ENCODE measurements around the gene KIAA0753. TPM values are rescaled to one million over a fixed set of nuclear protein-coding genes. Genes with fewer than 3 reads are reported as not detected.

KIAA0753 gene
- total and polyA plus RNA-seq, 9 donors = 12.1 to 32.3 (median 19.2) TPM

DNA sequence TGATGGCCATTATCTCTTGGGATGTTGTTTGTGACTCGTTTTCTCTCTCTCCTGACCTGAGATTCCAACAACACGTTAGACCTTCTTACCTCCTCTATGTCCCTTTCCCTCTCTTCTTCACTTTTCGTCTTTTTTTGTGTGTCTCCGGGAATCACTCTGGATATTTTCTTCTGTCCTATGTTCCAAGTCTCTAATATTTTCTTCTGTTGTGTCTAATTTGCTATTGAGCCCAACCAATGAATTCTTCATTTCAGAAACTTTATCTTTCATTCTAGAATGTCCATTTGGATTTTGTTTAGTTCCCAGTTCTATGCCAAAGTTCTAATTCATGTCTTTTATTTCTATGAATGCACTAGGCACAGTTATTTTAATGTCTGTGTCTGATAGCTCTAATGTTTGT, 57.1 kb downstream of the KIAA0753 start:
- WGBS, 3 donors = 95 to 97% (median 97%) methylated on average over 4 of the region's 4 CpGs

DNA sequence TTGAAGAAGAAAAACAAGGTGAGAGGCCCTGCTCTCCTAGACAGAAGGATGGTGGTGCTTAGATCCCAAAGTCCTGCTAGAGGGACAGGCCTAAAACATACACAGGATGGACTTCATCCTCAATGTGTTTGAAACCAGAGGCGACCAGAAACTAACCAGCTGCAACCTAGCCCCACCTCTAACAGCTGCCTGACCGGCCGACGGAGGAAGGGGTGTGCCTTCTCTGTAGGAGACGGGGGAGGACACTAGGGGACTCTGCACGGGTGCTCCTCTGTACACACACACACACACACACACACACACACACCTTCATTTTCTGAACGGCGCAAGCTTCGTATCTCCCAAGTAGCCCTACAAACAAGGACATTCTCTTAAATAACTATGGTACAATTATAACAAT, 59.9 kb downstream of the KIAA0753 start:
- 63 to 80% (median 69%) methylated on average over 9 of the region's 9 CpGs for WGBS, 3 donors
- no peak for TF ChIP-seq EP300 (IDR thresholded peaks at IDR 0.05)
- TF ChIP-seq, protein P1, sequence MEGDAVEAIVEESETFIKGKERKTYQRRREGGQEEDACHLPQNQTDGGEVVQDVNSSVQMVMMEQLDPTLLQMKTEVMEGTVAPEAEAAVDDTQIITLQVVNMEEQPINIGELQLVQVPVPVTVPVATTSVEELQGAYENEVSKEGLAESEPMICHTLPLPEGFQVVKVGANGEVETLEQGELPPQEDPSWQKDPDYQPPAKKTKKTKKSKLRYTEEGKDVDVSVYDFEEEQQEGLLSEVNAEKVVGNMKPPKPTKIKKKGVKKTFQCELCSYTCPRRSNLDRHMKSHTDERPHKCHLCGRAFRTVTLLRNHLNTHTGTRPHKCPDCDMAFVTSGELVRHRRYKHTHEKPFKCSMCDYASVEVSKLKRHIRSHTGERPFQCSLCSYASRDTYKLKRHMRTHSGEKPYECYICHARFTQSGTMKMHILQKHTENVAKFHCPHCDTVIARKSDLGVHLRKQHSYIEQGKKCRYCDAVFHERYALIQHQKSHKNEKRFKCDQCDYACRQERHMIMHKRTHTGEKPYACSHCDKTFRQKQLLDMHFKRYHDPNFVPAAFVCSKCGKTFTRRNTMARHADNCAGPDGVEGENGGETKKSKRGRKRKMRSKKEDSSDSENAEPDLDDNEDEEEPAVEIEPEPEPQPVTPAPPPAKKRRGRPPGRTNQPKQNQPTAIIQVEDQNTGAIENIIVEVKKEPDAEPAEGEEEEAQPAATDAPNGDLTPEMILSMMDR (IDR thresholded peaks at IDR 0.05) = no peak
- TF ChIP-seq POLR2A (IDR thresholded peaks at IDR 0.05) = no peak

More for the DNA sequence above, 57.1 kb downstream of the KIAA0753 start:
- intact Hi-C loops (cut with DNase I) = no loop called here
- no peaks in the 10 kb centered on the region for H3K27me3 ChIP-seq
- H3K9me3 ChIP-seq = no peaks in the 10 kb centered on the region
- TF ChIP-seq POLR2A (IDR thresholded peaks at IDR 0.05) (no peak), EP300 (IDR thresholded peaks at IDR 0.05) (no peak)
- TF ChIP-seq, protein P1 (IDR thresholded peaks at IDR 0.05) = no peak
- no peaks in the 10 kb centered on the region for H3K36me3 ChIP-seq
- no peak overlapping the region for H3K4me3 ChIP-seq
- no peaks in the 10 kb centered on the region for H3K4me1 ChIP-seq (ENCODE audit: insufficient read depth)
- no peak overlapping the region for H3K27ac ChIP-seq
- no peak for DNase-seq

DNA sequence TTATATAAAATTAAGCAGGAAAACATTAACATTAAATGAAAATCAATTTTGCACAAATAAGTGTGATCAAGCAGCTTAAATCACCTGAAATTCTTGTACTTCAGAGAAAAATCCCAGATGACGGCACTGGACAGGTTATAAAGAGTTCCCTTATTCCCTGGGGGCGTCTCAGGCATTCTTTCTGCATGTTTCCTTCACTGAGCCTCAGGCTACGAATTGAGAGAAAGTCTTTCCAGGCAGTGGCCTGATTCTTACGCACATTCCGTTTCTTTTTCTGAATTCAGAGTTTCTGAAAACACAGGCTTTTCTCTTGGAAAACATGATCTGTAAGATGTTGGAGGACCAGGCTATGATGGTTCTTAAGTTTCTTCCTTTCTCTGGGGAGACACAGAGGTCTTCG, 62.0 kb downstream of the KIAA0753 start:
- H3K27ac ChIP-seq = no peak overlapping the region
- H3K36me3 ChIP-seq = no peaks in the 10 kb centered on the region

More for the DNA sequence above, 59.9 kb downstream of the KIAA0753 start:
- Histone ChIP-seq H3K4me3 (no peak overlapping the region), H3K9me3 (no peaks in the 10 kb centered on the region), H3K27me3 (no peaks in the 10 kb centered on the region), H3K36me3 (no peaks in the 10 kb centered on the region), H3K27ac (no peak overlapping the region), H3K4me1 (ENCODE audit: insufficient read depth) (peaks cover under 1% of the 10 kb centered on the region)
- intact Hi-C loops (cut with DNase I) = no loop called here
- no peak for DNase-seq

DNA sequence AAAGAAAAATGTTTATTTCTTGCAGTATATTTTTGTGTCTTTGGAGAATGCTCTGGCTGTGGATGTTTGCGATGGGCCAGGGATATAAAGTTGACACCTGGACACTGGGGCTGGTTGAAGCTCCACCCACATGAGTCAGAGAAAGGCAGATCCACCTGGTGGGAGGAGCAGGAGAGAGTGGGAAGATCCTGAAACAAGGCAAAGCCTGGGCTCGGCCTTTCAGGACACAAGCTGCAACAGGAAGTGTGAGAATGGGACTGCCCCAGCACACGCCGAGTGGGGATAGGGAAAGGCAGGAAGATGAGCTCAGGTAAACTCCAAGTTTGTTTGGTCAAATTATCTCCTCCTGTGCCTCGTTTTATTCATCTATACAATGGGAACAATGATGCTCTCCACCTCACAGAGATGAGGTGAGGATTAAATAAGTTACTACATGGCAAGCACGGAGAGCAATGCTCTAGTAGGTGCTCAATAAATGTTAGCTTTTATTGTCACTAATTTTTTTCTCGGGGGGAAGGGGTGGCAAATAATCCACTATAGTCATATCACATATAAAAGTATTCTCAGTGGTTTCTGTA, 62.7 kb downstream of the KIAA0753 start:
- Histone ChIP-seq H3K27me3 (no peaks in the 10 kb centered on the region), H3K36me3 (no peaks in the 10 kb centered on the region), H3K4me3 (no peak overlapping the region), H3K9me3 (no peaks in the 10 kb centered on the region), H3K27ac (no peak overlapping the region), H3K4me1 (ENCODE audit: insufficient read depth) (peaks cover 9% of the 10 kb centered on the region)
- DNase-seq = no peak
- intact Hi-C loops (cut with DNase I) = no loop called here
- 87 to 93% (median 91%) methylated on average over 7 of the region's 7 CpGs for WGBS, 3 donors
- TF ChIP-seq POLR2A (IDR thresholded peaks at IDR 0.05) (no peak), EP300 (IDR thresholded peaks at IDR 0.05) (no peak)
- TF ChIP-seq, protein P1 (IDR thresholded peaks at IDR 0.05) = no peak

More for the DNA sequence above, 62.0 kb downstream of the KIAA0753 start:
- no peak for DNase-seq
- Histone ChIP-seq H3K4me1 (ENCODE audit: insufficient read depth) (peaks cover 9% of the 10 kb centered on the region), H3K27me3 (no peaks in the 10 kb centered on the region), H3K9me3 (no peaks in the 10 kb centered on the region), H3K4me3 (no peak overlapping the region)
- intact Hi-C loops (cut with DNase I) = no loop called here
- 77 to 94% (median 87%) methylated on average over 6 of the region's 6 CpGs for WGBS, 3 donors
- TF ChIP-seq POLR2A (IDR thresholded peaks at IDR 0.05) (no peak), EP300 (IDR thresholded peaks at IDR 0.05) (no peak)
- TF ChIP-seq, protein P1 (IDR thresholded peaks at IDR 0.05) = no peak
